Iris pigment epithelial cell (primary cell): ENCODE data around the gene KRTAP9-2.
"Not testable (repeated sequence)": the region's sequence is repeated elsewhere in the genome, so short reads cannot be mapped to it uniquely, and the experiment has no call there.

ENCODE experiments used
- DNase-seq: peaks from one replicate; pipeline ENCODE4 v3.0.0-alpha.2; 2011; ENCODE audit warnings: low read depth

Gene KRTAP9-2

DNA sequence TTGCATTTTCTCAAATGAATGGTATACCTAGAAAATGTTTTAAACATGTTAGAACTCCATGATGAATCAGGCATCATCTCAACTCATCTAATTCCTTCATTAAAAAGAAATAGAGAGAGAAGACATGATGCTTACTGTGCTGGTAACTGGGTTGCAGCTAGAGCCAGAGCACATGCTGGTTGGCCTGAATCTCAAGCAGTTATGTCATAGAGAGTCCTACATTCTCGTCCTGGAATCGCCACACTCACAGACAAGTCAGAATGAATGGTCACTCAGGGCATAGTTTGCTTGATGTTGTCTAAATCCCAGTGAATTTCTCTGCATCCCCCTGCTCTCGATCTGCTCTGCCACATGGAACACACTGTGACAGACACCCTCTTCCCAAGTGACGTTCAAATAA lies 10.7 kb downstream of the KRTAP9-2 start:
- not testable (repeated sequence) for DNase-seq

DNA sequence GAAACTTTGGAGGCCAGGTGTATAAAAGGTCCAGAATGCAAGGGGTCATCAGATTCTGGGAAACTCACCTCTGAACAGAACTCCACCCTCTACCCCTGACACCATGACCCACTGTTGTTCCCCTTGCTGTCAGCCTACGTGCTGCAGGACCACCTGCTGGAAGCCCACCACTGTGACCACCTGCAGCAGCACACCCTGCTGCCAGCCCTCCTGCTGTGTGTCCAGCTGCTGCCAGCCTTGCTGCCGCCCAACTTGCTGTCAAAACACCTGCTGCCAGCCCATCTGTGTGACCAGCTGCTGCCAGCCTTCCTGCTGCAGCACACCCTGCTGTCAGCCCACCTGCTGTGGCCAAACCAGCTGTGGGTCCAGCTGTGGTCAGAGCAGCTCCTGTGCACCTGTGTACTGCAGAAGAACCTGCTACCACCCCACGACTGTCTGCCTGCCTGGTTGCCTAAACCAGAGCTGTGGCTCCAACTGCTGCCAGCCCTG lies 11.5 kb downstream of the KRTAP9-2 start, which contains the start of gene KRTAP9-8:
KRTAP9-8 (plus strand) TSS at position 51 of the 489 bp plus-strand sequence; CDS start at position 104, 53 bp downstream.
- DNase-seq = not testable (repeated sequence)

- not testable (repeated sequence) for DNase-seq
Observed at GRCh38 chr17:41246995-41247787, 20.7 kb downstream of the KRTAP9-2 start.

DNA sequence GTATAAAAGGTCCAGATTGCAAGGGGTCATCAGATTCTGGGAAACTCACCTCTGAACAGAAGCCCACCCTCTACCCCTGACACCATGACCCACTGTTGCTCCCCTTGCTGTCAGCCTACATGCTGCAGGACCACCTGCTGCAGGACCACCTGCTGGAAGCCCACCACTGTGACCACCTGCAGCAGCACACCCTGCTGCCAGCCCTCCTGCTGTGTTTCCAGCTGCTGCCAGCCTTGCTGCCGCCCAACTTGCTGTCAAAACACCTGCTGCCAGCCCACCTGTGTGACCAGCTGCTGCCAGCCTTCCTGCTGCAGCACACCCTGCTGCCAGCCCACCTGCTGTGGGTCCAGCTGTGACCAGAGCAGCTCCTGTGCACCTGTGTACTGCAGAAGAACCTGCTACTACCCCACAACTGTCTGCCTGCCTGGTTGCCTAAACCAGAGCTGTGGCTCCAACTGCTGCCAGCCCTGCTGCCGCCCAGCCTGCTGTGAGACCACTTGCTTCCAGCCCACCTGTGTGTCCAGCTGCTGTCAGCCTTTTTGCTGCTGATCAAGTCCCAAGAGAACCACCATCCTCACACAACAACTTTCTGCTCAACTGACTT lies 23.3 kb downstream of the KRTAP9-2 start, which contains the start of gene KRTAP9-4:
KRTAP9-4 (plus strand) TSS at position 51 of the 604 bp plus-strand sequence; CDS start at position 85, 34 bp downstream.
- not testable (repeated sequence) for DNase-seq

- DNase-seq = no peak
Observed at GRCh38 chr17:41251261-41251660, 24.8 kb downstream of the KRTAP9-2 start.

GRCh38 chr17:41254861-41255260 lies 28.4 kb downstream of the KRTAP9-2 start:
- DNase-seq = no peak

GRCh38 chr17:41255381-41256290 lies 29.2 kb downstream of the KRTAP9-2 start, which contains the start of gene KRTAP9-9:
KRTAP9-9 (plus strand) TSS chr17:41255384.
- DNase-seq = not testable (repeated sequence)

DNA sequence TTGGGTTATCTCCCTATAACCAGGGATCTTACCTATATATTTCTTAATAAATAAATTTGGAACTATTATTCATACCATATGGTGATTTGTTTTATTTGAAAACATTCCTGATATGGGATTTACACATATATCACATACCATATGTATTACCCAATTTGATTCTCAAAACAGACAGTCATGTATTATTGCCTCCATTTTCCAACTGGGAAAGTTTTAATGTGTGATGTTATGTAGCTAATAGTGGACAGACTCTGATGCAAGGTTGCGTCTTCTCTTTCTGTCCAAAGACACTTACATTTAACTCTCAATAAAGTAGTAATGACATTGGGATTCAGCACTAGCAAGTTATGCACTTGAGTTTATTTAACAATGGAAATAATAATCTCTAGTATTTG lies 29.8 kb downstream of the KRTAP9-2 start:
- no peak for DNase-seq

DNA sequence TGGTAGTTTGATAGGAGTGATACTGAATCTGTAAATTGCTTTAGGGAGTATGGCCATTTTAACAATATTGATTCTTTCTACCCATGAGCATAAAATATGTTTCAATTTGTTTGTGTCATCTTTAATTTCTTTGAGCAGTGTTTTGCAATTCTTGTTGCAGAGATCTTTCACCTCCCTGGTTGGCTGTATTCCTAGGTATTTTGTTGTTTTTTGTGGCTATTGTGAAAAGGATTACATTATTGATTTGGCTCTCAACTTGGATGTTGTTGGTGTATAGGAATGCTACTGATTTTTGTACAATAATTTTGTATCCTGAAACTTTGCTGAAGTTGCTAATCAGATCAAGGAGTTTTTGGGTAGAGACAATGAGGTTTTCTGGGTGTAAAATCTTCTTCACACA lies 32.0 kb downstream of the KRTAP9-2 start:
- no peak for DNase-seq

- DNase-seq = no peak
Observed at GRCh38 chr17:41263212-41263611, 36.8 kb downstream of the KRTAP9-2 start.

- no peak for DNase-seq
Observed at GRCh38 chr17:41264599-41264998, 38.2 kb downstream of the KRTAP9-2 start.

DNA sequence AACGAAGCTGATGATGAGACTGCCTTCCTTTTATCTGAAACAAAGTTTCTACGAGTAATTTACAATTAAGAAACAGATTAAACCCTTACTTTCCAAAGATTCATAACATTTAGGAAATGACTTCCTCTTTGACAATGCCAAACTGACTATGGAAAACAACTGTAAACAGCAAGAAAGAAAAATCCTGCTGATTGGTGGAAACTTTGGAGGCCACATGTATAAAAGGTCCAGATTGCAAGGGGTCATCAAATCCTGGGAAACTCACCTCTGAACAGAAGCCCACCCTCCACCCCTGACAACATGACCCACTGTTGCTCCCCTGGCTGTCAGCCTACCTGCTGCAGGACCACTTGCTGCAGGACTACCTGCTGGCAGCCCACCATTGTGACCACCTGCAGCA lies 38.6 kb downstream of the KRTAP9-2 start, which contains the start of gene KRTAP9-6:
KRTAP9-6 (plus strand) TSS at position 301 of the 400 bp plus-strand sequence; CDS start at position 301, 0 bp downstream.
- DNase-seq = no peak

DNA sequence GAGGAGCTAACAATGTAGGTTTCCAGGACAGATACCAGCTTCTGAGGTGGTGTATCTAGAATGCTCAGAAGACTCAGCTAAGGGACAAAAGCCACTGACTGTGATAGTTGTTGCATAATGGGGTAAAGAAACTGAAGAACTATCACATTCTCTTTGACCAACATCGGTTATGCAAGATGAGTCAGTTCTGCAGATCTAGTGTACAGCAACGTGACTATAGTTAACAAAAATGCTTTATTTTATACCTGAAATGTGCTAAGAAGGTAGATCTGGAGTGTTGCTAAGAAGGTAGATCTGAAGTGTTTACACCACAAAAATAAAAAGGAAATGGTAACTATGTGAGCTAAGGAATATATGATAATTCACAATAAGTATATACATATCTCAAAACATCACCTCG lies 41.3 kb downstream of the KRTAP9-2 start:
- peak; percentile 20 for DNase-seq

DNA sequence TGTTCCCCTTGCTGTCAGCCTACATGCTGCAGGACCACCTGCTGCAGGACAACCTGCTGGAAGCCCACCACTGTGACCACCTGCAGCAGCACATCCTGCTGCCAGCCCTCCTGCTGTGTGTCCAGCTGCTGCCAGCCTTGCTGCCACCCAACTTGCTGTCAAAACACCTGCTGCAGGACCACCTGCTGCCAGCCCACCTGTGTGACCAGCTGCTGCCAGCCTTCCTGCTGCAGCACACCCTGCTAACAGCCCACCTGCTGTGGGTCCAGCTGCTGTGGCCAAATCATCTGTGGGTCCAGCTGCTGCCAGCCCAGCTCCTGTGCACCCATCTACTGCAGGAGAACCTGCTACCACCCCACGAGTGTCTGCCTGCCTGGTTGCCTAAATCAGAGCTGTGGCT lies 44.9 kb downstream of the KRTAP9-2 start:
- DNase-seq = not testable (repeated sequence)

DNA sequence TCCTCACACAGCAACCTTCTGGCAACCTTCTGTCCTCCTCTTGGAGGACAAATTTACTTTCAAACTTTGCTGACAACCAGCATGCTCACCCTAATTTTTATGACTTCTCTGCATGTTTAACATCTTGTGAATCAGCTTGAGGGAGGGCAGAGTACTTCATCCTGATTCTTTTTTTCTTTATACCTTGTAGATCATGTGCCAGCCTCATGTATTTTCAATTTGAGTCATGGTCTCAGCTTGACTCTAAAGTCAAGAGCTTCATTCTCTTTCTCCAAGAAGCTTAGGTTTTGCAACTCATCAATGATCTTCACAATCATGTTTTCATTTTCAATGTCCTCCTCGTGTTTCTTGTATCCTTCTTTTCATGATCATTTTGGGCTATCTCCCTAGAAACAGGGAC lies 45.4 kb downstream of the KRTAP9-2 start:
- no peak for DNase-seq

GRCh38 chr17:41275648-41276190 lies 49.3 kb downstream of the KRTAP9-2 start, which contains the start of gene KRTAP9-7:
KRTAP9-7 (plus strand) TSS chr17:41275698; CDS start chr17:41275698, 0 bp downstream.
- DNase-seq = not testable (repeated sequence)
